NOMO-1 treated with dmso at 0.1 percent for 144 hours (cell line): ENCODE results near the gene MRPS21.

Source experiments
- DNase-seq: peaks from one replicate; lab custom pipeline; 2025; ENCODE audit not compliant: unreplicated experiment; lab: John Stamatoyannopoulos, UW

MRPS21 gene

DNA sequence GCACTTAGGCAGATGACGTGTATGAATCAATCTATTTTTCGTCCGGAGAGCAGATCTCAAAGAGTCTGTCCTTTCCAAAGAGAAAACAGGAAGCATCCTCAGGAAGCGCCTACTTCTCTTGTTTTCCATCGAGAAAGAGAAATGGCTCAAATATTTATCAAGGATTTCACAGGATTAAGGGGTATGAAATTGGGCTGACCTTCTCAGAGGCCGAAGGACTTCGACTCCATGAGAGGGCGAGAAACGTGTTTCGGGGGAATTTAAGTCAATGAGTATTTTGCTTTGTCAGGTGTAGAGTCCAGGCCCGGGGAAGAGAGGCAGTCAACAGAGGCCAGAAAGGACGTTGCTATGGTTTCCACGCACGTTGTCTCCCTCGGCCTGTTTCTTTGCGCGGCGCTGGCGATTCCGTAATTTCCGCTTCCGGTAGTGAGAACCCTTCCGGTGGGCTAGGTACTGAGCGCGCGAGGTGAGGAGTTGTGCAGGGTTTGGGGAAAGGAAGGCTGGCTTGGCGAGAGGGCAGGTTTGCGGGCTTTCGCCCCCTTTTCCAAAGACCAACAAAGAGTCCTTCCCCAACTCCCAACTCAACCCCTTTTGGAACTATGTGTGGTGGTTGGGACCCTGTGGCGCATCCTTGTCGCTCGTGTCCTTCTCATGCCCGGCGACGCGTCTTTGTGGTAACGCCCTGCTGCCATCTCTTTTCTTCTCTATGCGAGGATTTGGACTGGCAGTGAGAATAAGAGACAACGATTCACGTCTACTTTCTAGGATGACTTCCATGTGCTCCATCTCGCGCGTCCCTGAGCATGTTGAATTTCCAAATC, at the start of gene MRPS21:
TSS of gene MRPS21 (plus strand) at position 429 of the 821 bp plus-strand sequence. CDS start 506 bp downstream, outside the sequence.
- DNase-seq, result peak; percentile 89

DNA sequence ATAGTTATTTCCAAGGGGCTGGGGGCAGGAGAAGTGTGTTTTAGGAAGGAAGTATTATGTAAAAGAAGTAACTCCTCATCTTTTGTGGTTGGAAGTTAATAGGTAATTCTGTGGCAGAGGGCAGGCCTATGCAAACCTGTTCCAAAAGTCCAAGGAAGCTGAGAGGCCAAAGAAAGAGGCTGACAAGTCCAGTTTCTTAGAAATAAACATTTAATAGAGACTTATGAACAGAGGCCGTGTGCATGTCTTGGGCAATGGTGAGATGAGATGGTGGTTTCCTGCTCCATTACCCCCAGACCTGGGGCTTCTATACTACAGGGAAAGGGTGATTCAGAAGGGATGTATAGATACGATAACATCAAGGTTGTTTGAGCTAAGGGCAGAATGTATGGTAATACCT, 43.7 kb upstream of the MRPS21 start:
- DNase-seq, result no peak

DNA sequence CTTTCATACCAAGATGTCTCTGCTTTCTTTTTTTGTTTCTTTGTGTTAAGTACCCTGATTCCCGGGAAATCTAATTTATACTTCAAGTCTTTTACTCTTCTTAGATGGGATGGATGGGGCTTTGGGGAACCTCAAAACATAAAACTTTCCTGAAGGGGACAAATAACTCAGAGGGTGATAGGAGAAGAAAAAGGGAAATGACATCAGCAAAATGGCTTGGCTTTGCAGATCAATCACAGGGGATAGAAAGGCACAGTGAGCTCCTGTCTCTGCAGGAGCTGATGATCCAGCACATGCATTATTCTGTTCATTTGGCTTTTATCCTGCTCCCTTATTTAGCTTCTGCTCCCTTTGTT, 37.5 kb upstream of the MRPS21 start:
- DNase-seq, result no peak

DNA sequence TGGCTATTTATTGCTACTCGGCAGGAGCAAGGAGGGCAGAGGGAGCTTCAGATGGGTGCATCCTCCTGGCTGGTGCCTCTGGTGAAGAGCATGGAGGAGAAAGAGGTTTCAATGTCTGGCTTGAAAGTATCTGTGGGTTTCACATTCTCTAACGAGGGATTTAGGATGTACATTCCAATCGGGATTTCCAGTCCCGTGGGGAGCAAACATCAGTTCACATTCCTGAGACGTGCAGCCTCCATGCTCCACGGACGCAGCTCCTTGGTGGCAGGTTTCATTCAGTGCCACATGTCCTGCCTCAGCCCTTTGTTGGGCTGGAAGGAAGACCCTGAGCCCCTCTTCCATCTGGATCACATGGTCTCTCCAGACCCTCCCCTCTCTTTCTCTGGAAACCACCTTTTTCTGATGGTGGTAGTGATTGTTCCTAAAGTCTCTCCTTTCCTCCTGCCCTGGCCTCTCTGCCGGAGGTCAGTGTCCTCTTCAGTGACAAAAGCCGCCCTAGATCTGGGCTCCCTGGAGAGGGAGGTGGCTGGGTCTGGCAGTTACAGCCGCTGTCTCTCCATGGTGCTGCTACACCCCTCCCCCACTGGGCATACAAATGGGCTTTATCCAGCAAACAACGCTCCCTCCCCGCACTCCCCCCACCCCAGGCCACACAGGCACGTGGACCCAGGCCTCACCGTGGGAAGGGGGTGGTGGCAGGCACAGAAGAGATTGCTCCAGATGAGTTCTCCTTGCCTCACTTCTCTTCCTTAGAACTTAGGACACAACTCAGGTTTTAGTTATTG, 36.9 kb upstream of the MRPS21 start:
- DNase-seq, result no peak

DNA sequence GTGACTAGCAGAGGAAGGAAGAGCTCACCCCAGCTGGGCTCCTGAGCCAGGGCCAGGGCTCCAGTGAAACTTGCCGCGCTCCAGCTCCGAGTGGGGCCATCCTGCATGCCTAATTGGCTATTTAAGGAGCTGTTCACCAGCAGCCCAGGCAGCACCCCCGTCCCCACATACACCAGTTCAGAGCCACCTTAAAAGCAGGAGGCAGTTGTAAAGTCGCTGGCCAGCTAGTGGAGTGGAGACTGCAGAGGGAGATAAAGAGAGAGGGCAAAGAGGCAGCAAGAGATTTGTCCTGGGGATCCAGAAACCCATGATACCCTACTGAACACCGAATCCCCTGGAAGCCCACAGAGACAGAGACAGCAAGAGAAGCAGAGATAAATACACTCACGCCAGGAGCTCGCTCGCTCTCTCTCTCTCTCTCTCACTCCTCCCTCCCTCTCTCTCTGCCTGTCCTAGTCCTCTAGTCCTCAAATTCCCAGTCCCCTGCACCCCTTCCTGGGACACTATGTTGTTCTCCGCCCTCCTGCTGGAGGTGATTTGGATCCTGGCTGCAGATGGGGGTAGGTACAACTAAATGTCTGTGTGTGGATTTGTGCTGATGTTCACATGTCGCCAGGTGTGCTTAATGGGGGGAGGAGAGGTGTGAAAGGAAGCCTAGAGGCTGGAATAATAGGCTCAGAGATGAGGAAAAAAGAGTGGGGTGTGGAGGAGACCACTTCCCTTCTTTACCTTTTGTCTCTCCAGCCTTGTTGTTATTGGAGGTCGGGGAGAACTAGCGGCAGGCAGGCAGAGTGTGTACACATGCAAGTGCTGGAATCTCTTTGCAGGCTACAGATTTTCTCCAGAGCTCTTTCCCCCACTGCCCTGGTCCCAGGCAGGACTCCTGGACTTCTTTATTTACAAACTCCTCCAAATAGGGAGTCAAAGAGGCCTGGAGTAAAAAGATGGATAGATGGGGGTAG, 35.8 kb upstream of the MRPS21 start, which contains the start of gene CA14:
TSS of gene CA14 (plus strand) at position 151 of the 962 bp plus-strand sequence. CDS start at position 506, 355 bp downstream.
- no peak for DNase-seq

DNA sequence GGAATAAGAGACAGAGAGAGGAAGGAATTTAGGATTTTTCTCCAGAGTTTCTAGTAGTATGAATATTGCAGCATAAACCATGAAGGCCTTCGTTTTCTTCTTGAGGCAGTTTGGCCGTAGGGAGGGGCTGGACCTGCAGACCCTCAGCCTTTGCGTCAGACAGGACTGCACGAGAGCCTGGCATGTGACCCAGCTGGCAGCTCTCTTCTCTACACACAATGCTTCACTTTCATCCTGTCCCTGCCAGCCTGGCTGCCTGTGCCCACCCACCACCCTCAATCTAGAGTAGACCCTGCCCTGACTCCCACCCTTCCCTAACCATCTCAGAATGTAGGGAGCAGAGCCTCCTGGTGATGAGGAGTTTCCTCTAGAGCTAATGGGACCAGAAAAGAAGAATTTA, 34.4 kb upstream of the MRPS21 start:
- DNase-seq, result no peak

DNA sequence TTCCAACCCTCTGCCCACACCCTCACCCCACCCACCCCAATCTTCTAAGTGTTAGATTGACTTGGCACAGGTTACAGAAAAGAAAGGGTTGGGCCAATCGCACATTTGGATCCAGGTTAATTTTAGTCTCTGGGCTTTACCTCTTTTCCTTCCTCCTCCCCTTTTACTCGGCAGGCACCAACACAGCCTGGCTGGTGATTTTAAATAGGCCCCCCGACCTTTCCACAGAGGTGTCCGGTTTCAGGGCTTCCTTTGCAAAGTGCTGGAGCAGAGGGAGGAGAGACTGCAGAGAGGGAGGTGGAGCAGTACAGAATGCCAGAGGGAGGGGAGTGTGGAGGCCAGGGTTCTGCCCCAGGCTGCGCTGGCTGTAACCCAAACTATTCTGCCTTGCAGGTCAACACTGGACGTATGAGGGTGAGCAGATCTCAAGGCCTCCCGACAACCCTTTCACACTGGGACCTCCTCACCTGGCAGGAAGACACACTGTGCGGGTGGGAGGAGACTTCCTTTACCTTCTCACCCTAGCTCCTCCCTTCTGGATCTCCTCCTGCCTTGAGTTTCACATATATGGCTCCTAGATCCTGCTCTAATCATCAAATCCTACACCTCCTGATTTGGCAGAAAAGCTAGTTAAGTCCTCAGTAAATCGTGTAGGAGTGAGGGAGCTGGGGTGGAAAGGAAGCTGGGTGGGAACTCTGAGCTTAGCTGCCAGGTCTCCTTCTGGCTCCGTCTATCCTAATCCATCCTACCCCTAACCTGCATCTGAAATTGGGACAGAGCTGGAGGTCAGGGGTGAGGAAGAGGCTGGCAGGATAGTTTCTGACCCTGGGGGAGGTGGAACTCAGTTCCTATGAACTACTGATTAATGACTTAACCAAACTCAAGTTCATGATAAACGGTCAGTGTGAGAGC, 33.6 kb upstream of the MRPS21 start:
- no peak for DNase-seq

DNA sequence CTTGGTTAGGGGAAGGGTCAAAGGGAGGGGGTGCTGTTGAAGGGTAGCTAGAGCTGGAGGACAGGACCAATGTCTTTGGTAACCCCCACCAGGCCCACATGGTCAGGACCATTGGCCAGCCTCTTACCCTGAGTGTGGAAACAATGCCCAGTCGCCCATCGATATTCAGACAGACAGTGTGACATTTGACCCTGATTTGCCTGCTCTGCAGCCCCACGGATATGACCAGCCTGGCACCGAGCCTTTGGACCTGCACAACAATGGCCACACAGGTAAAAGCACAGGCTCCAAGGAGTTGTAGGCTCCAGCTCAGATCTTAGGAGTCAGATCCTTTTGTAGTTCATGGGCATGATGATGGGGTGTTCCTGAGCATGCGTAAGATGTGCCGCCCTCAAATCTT, 32.3 kb upstream of the MRPS21 start:
- DNase-seq, result no peak

DNA sequence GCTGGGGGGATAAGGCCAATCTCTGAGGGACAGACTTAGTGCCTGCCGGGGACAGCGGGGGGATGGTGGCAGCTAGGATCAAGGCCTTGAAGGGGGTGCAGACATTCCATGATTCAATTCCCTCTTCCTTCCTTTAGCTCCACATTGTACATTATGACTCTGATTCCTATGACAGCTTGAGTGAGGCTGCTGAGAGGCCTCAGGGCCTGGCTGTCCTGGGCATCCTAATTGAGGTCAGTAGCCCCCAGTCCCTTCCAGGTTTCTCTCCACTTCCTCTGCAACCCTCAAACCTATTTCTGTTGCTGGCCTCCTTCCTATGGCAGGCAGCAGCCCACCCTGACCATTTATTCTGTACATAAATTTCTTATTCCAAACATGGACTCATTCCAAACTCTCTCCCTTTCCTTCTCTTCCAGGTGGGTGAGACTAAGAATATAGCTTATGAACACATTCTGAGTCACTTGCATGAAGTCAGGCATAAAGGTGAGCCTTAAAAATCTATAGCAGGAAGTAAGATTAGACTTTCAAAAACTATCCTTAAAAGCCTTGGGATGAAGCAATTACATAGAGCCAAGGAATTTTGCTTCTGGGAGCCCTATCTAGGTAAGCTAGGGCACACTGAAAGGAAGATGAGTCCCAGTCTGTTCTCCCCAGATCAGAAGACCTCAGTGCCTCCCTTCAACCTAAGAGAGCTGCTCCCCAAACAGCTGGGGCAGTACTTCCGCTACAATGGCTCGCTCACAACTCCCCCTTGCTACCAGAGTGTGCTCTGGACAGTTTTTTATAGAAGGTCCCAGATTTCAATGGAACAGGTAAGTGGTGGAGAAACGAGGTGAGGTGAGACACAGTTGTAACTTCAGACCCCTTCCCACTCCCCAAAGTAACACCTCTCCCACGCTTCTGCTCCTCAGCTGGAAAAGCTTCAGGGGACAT, 31.0 kb upstream of the MRPS21 start:
- DNase-seq, result no peak

DNA sequence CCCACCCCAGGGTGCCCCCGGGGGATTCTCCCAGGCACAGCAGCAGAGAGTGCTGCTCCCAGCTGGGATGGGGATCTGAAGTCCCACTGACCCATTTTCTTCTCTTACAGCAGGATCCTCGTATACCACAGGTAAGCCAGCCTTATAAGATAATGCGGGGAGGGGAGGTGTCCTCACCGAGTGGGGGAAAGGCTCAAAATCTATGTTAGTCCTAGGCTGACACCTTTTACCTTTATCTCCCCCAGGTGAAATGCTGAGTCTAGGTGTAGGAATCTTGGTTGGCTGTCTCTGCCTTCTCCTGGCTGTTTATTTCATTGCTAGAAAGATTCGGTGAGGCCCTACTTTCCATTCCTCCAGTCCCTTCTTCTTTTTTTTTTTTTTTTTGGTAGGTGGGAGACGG, 30.1 kb upstream of the MRPS21 start:
- DNase-seq, result no peak

DNA sequence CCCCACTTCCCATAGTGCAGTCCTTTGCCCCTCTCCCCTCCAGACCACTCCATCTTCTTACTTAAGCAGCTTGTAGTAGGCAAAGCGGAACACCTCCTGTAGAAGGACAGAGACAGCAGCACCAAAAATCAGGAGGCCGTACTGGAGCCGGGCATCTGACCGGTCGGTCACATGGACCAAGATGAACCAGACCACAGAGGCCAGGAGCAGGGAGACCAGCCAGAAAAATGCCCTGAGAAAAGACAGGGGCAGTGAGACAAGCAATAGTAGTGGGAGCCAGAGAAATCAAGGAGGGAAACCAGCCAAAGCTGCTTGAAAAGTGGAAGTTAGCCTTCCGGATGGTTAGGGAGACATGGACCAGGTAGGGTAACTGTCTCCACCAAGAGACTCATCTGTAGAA, 25.8 kb upstream of the MRPS21 start:
- DNase-seq, result no peak

DNA sequence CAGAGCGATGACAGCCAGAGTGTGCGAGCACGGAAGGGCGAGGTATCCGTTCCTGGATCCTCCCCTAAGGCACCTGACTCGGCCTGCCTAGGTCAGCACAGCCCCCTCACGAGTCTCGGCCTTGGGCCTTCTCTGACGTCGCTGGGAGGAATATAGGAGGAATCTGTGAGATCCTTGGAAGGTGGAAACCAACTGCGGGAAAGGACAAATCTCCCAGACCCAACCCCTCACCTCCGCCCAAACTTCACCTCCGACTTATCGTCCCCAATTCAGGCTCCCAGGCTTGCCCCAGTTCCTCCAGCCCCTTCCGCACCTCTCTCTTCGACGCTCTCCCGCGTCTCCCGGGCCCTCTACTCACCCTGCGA, 25.3 kb upstream of the MRPS21 start:
- DNase-seq, result no peak

DNA sequence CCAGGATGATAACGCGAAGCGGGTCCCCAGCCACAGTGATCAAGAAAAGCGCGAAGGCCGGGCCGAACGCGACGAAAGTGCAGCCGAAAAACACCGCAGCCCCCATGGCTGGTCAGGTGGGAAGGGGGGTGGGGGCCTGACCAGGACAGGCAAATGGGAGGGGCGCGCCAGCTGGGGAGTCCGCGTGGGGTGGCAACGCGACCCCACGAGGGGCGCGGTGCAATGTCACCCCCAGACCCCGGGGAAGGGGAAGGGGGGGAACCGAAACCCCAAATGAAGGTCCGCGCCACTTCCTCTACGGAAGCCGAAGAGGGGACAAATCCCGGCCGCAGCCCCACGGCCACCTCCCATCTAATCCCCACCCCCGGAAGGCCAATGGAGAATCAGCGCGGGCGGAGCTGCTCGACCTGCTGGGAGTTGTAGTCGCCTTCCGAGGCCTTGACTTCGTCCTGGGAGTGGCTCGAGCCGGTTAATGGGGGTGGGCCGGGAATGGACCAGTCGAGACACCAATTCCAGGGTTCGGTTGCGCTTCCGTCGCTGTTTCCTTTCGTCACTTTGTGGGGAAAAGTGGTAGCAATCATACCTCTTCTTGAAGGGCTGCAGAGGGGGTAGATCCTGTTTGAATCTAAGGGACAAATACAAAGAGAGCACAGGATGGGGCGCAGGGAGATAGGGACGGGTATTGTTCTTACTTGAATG, 24.8 kb upstream of the MRPS21 start, which contains the start of gene APH1A:
TSS of gene APH1A (minus strand) at position 312 of the 699 bp plus-strand sequence. CDS start at position 106, 206 bp downstream.
- peak; percentile 98 for DNase-seq

DNA sequence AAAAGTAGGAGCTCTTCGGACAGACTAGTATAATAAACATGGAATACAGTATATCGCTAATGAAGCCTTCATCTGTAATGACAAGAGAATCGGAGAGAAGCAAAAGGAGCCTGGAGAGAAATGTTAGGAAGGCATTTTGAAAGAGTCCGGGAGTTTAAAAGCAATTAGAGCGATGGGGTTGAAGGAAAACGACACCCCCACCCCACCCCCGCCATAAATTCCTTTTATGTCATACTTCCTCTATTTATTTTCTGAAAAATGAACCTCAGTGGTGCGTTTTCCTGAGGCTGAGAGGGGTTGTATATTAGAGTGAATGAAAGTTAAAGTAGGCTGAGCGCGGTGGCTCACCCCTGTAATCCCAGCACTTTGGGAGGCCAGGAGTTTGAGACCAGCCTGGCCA, 24.2 kb upstream of the MRPS21 start:
- DNase-seq, result no peak

DNA sequence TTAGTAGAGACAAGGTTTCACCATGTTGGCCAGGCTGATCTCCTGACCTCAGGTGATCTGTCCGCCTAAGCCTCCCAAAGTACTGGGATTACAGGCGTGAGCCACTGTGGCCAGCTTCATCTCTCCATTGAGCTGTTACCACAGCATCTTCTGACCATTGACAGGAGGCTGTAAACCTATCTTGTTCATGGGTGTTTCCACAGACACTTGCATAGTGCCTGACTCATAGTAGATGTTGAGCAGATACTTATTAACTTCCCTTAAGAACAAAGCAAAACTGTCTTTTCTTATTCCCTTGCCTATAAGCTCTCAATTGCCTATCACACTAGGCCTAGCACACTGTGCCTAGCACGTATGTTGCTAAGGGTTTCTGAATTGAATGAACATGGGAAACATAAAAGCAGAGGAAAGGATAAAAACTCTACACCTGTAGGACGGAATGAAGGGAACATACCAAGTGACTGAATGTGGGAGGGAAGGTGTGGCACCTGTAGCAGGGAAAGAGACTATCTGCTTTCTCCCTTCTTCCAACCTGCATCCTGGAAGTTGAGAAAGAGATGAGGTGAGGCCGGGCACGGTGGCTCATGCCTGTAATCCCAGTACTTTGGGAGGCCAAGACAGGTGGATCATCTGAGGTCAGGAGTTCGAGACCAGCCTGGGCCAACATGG, 22.2 kb upstream of the MRPS21 start:
- DNase-seq, result no peak

DNA sequence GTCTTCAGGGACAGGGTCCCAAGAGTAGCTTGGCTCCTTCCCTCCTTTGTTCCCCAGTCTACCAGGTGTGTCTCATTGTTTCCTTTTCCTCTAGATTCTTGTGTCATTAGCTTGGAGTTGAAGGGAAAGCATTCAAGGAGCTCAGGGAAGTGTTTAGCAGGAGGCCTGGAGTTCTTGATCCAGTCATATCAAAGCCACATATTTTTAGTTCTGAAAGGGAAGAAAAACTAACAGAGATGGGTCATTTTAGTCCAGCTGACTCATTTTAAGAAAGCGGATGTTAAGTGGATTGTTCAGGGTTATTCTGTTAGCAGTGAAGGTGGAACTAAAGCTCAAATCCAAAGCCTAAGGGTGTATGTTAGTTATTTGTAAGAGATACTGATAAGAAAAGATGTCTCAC, 20.4 kb upstream of the MRPS21 start:
- no peak for DNase-seq

DNA sequence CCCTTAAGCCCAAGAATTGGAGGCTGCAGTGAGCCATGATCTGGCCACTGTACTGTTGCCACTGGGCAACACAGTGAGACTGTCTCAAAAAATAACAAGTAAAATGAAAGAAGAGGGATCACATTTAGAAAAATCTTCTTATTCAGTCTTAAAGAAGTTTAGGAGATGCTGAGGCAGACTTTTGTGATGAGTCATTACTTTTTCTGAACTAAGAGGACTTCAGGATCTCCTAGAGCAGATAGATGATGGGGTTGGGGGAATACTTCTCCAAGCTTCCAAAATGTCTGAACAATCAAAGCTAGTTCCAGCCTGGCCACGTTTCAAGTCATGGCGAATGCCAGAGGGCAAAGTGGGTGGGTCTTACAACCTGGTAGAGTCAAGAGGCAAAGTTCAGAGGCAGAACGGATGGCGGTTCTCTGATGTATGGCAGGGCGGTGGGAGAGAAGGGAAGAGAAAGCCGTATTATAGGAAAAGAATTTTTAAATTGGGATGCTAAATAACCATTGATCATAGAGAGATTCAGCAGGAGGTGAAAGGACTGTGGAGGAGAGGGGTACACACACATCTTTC, 13.4 kb upstream of the MRPS21 start:
- DNase-seq, result no peak
